SU-DHL-6 (cell line): ENCODE data around the gene MAP2K4.

Experiments
- CTCF ChIP-seq: fragments of 200-600 bp; sonication (generic); IDR thresholded peaks from one replicate; pipeline ENCODE4 v1.5.1; 2017; ENCODE audit warnings: antibody characterized with exemption, mild to moderate bottlenecking, low read length, moderate library complexity; ENCODE audit not compliant: insufficient read depth, poor library complexity, severe bottlenecking
- EZH2phosphoT487 ChIP-seq: fragments of 200-600 bp; sonication (generic), shearing (Covaris generic); conservative IDR thresholded peaks from 2 replicates; pipeline ENCODE4 v1.6.1; 2018; ENCODE audit warnings: mild to moderate bottlenecking, antibody characterized with exemption, low read length, moderate library complexity, mixed read lengths

- TF ChIP-seq CTCF (no peak), EZH2phosphoT487 (no peak)
Observed at GRCh38 chr17:12118617-12119016, 97.9 kb downstream of the MAP2K4 start.
